ENCODE data around the gene BCL11A.

Gene BCL11A

DNA sequence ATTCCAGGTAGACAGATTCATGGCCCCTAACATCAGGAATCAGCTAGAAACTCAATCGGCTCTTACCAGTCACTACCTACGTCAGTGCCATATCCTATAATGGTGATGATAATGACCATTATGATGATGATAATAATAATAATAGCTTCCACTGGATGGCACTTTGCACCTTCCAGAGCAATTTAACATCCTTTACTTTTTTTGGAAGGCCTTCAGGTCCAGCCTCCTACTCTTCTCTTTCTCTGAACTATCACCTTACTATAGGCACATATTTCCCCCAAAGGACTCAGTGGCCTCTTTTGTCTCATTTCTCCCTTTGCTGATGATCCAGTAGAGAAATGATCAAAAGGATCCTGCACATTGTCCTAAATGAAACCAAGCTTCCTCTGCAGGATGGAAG lies 56.0 kb downstream of the BCL11A start:
- Histone ChIP-seq H3K36me3 (ENCODE audit: insufficient read depth) (no peaks in the 10 kb centered on the region), H3K27me3 (ENCODE audit: insufficient read depth, low read depth) (no peaks in the 10 kb centered on the region), H3K4me3 (IDR thresholded peaks at IDR 0.05; ENCODE audit: insufficient read depth, low read depth, low read length) (no peak overlapping the region), H4K20me1 (ENCODE audit: insufficient read depth) (no peaks in the 10 kb centered on the region), H3K79me2 (ENCODE audit: insufficient read depth, low read depth) (peaks cover 7% of the 10 kb centered on the region; the same call in 1 of the 2 replicates), H3K9ac (no peak overlapping the region), H3K4me1 (ENCODE audit: low read depth, poor library complexity, severe bottlenecking) (no peaks in the 10 kb centered on the region), H3K4me2 (no peak overlapping the region), H2AFZ (ENCODE audit: low read depth) (no peak overlapping the region), H3K27ac (no peak overlapping the region)
- TF ChIP-seq, protein P1, sequence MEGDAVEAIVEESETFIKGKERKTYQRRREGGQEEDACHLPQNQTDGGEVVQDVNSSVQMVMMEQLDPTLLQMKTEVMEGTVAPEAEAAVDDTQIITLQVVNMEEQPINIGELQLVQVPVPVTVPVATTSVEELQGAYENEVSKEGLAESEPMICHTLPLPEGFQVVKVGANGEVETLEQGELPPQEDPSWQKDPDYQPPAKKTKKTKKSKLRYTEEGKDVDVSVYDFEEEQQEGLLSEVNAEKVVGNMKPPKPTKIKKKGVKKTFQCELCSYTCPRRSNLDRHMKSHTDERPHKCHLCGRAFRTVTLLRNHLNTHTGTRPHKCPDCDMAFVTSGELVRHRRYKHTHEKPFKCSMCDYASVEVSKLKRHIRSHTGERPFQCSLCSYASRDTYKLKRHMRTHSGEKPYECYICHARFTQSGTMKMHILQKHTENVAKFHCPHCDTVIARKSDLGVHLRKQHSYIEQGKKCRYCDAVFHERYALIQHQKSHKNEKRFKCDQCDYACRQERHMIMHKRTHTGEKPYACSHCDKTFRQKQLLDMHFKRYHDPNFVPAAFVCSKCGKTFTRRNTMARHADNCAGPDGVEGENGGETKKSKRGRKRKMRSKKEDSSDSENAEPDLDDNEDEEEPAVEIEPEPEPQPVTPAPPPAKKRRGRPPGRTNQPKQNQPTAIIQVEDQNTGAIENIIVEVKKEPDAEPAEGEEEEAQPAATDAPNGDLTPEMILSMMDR (conservative IDR thresholded peaks at IDR 0.05; ENCODE audit: low read depth, low read length): no peak

- peaks cover 7% of the 10 kb centered on the region; the same call in 1 of the 2 replicates for H3K79me2 ChIP-seq (ENCODE audit: insufficient read depth, low read depth)
Measured at GRCh38 chr2:60496956-60497355, 56.5 kb downstream of the BCL11A start.

DNA sequence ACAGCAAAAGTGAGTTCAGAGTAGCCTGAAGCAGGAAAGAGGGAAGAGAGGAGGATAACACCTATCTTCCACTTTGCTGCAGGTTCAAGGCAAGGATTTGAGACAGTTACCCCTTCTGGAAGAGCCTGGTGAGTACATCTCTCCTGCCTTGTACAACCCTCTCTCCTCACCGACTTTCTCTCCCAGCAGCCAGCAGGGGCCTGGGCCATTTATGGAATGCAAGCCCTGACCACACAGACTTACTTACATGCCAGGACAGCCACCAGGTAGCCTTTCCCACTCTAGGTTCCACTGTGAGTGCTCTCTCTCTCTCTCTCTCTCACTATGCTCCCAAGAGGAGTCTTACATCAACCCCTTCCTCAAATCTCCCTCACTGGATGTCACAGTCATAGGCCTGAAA lies 57.0 kb downstream of the BCL11A start:
- H3K4me3 ChIP-seq (IDR thresholded peaks at IDR 0.05; ENCODE audit: insufficient read depth, low read depth, low read length): no peak overlapping the region
- no peak overlapping the region for H3K9ac ChIP-seq
- H3K4me2 ChIP-seq: no peak overlapping the region
- H3K4me1 ChIP-seq (ENCODE audit: low read depth, poor library complexity, severe bottlenecking): no peaks in the 10 kb centered on the region
- no peaks in the 10 kb centered on the region for H3K36me3 ChIP-seq (ENCODE audit: insufficient read depth)
- TF ChIP-seq, protein P1 (conservative IDR thresholded peaks at IDR 0.05; ENCODE audit: low read depth, low read length): no peak
- H2AFZ ChIP-seq (ENCODE audit: low read depth): no peak overlapping the region
- H3K27me3 ChIP-seq (ENCODE audit: insufficient read depth, low read depth): no peaks in the 10 kb centered on the region
- H4K20me1 ChIP-seq (ENCODE audit: insufficient read depth): no peaks in the 10 kb centered on the region
- no peak overlapping the region for H3K27ac ChIP-seq
- peaks cover 7% of the 10 kb centered on the region; the same call in 1 of the 2 replicates for H3K79me2 ChIP-seq (ENCODE audit: insufficient read depth, low read depth)

More at GRCh38 chr2:60496956-60497355, 56.5 kb downstream of the BCL11A start:
- Histone ChIP-seq H3K27ac (no peak overlapping the region), H3K4me3 (IDR thresholded peaks at IDR 0.05; ENCODE audit: insufficient read depth, low read depth, low read length) (no peak overlapping the region), H4K20me1 (ENCODE audit: insufficient read depth) (no peaks in the 10 kb centered on the region), H3K27me3 (ENCODE audit: insufficient read depth, low read depth) (no peaks in the 10 kb centered on the region), H3K9ac (no peak overlapping the region), H2AFZ (ENCODE audit: low read depth) (no peak overlapping the region), H3K4me2 (no peak overlapping the region), H3K4me1 (ENCODE audit: low read depth, poor library complexity, severe bottlenecking) (no peaks in the 10 kb centered on the region), H3K36me3 (ENCODE audit: insufficient read depth) (no peaks in the 10 kb centered on the region)
- TF ChIP-seq, protein P1 (conservative IDR thresholded peaks at IDR 0.05; ENCODE audit: low read depth, low read length): no peak

GRCh38 chr2:60495041-60495625 lies 58.3 kb downstream of the BCL11A start:
- TF ChIP-seq, protein P1 (conservative IDR thresholded peaks at IDR 0.05; ENCODE audit: low read depth, low read length): no peak
- Histone ChIP-seq H3K4me1 (ENCODE audit: low read depth, poor library complexity, severe bottlenecking) (no peaks in the 10 kb centered on the region), H3K27ac (no peak overlapping the region), H3K4me3 (IDR thresholded peaks at IDR 0.05; ENCODE audit: insufficient read depth, low read depth, low read length) (no peak overlapping the region), H3K36me3 (ENCODE audit: insufficient read depth) (no peaks in the 10 kb centered on the region), H3K9ac (no peak overlapping the region), H4K20me1 (ENCODE audit: insufficient read depth) (no peaks in the 10 kb centered on the region), H2AFZ (ENCODE audit: low read depth) (no peak overlapping the region), H3K27me3 (ENCODE audit: insufficient read depth, low read depth) (no peaks in the 10 kb centered on the region), H3K4me2 (no peak overlapping the region), H3K79me2 (ENCODE audit: insufficient read depth, low read depth) (peaks cover 7% of the 10 kb centered on the region; the same call in 1 of the 2 replicates)

All from KMS-11 (cell line).